Measurements from ENCODE around the gene SEMA6A. TPM values are rescaled to one million over a fixed set of nuclear protein-coding genes. Genes with fewer than 3 reads are reported as not detected.

The SEMA6A gene
- total RNA-seq, 2 experiments from 2014 or later: not detected

GRCh38 chr5:116446356-116447005, 128.1 kb downstream of the SEMA6A start:
- H3K9me2 ChIP-seq (ENCODE audit: insufficient read depth, low read length): no peaks in the 10 kb centered on the region
- CTCF ChIA-PET (ENCODE audit: unreplicated experiment): no interaction called here
- no peak for TF ChIP-seq EZH2phosphoT487 (IDR thresholded peaks at IDR 0.05; ENCODE audit: borderline replicate concordance, low read depth, low read length)
- no peak for TF ChIP-seq CTCF (conservative IDR thresholded peaks at IDR 0.05; ENCODE audit: low read length)
- intact Hi-C loops (cut with micrococcal nuclease; ENCODE audit: unreplicated experiment): no loop called here
- BruUV-seq (replicated peaks): no TSS peak
- H3K4me2 ChIP-seq (ENCODE audit: low read length): no peak overlapping the region
- POLR2A ChIA-PET: no interaction called here
- no peaks in the 10 kb centered on the region for H3K79me2 ChIP-seq (ENCODE audit: insufficient read depth, low read depth, low read length)
- H4K20me1 ChIP-seq (ENCODE audit: insufficient read depth, low read length): no peaks in the 10 kb centered on the region
- no peak overlapping the region for H3K4me3 ChIP-seq (ENCODE audit: low read depth, low read length, poor library complexity, severe bottlenecking)
- H3K36me3 ChIP-seq (ENCODE audit: insufficient read depth, low read length): no peaks in the 10 kb centered on the region
- no peak overlapping the region for H2AFZ ChIP-seq (ENCODE audit: low read length)
- no peak overlapping the region for H3K27ac ChIP-seq (ENCODE audit: low read depth, low read length, poor library complexity, severe bottlenecking)
- no peaks in the 10 kb centered on the region for H3K4me1 ChIP-seq (ENCODE audit: insufficient read depth, low read length, poor library complexity, severe bottlenecking)
- no peaks in the 10 kb centered on the region for H3K9me3 ChIP-seq (ENCODE audit: low read length)
- no peak for DNase-seq (ENCODE audit: low spot score)

- Histone ChIP-seq H3K4me2 (ENCODE audit: low read length) (no peak overlapping the region), H3K9me2 (ENCODE audit: insufficient read depth, low read length) (no peaks in the 10 kb centered on the region), H4K20me1 (ENCODE audit: insufficient read depth, low read length) (no peaks in the 10 kb centered on the region), H2AFZ (ENCODE audit: low read length) (no peak overlapping the region), H3K9me3 (ENCODE audit: low read length) (no peaks in the 10 kb centered on the region), H3K79me2 (ENCODE audit: insufficient read depth, low read depth, low read length) (no peaks in the 10 kb centered on the region), H3K27ac (ENCODE audit: low read depth, low read length, poor library complexity, severe bottlenecking) (no peak overlapping the region), H3K36me3 (ENCODE audit: insufficient read depth, low read length) (no peaks in the 10 kb centered on the region), H3K4me1 (ENCODE audit: insufficient read depth, low read length, poor library complexity, severe bottlenecking) (no peaks in the 10 kb centered on the region), H3K4me3 (ENCODE audit: low read depth, low read length, poor library complexity, severe bottlenecking) (no peak overlapping the region)
- ChIA-PET POLR2A (no interaction called here), CTCF (ENCODE audit: unreplicated experiment) (no interaction called here)
- BruUV-seq (replicated peaks): no TSS peak
- no peak for DNase-seq (ENCODE audit: low spot score)
- intact Hi-C loops (cut with micrococcal nuclease; ENCODE audit: unreplicated experiment): no loop called here
- TF ChIP-seq EZH2phosphoT487 (IDR thresholded peaks at IDR 0.05; ENCODE audit: borderline replicate concordance, low read depth, low read length): no peak
- no peak for TF ChIP-seq CTCF (conservative IDR thresholded peaks at IDR 0.05; ENCODE audit: low read length)
Measured at GRCh38 chr5:116445311-116445710, 129.3 kb downstream of the SEMA6A start.

GRCh38 chr5:116444373-116445295, 130.0 kb downstream of the SEMA6A start:
- Histone ChIP-seq H4K20me1 (ENCODE audit: insufficient read depth, low read length) (no peaks in the 10 kb centered on the region), H3K9me2 (ENCODE audit: insufficient read depth, low read length) (no peaks in the 10 kb centered on the region), H2AFZ (ENCODE audit: low read length) (no peak overlapping the region), H3K36me3 (ENCODE audit: insufficient read depth, low read length) (no peaks in the 10 kb centered on the region), H3K4me3 (ENCODE audit: low read depth, low read length, poor library complexity, severe bottlenecking) (no peak overlapping the region), H3K9me3 (ENCODE audit: low read length) (no peaks in the 10 kb centered on the region), H3K4me2 (ENCODE audit: low read length) (no peak overlapping the region), H3K4me1 (ENCODE audit: insufficient read depth, low read length, poor library complexity, severe bottlenecking) (no peaks in the 10 kb centered on the region), H3K79me2 (ENCODE audit: insufficient read depth, low read depth, low read length) (no peaks in the 10 kb centered on the region), H3K27ac (ENCODE audit: low read depth, low read length, poor library complexity, severe bottlenecking) (no peak overlapping the region)
- DNase-seq (ENCODE audit: low spot score): no peak
- TF ChIP-seq EZH2phosphoT487 (IDR thresholded peaks at IDR 0.05; ENCODE audit: borderline replicate concordance, low read depth, low read length) (no peak), CTCF (conservative IDR thresholded peaks at IDR 0.05; ENCODE audit: low read length) (no peak)
- POLR2A ChIA-PET: no interaction called here
- intact Hi-C loops (cut with micrococcal nuclease; ENCODE audit: unreplicated experiment): no loop called here
- BruUV-seq (replicated peaks): no TSS peak
- CTCF ChIA-PET (ENCODE audit: unreplicated experiment): no interaction called here
